ENCODE measurements around the gene DVL1. TPM values are rescaled to one million over a fixed set of nuclear protein-coding genes. Genes with fewer than 3 reads are reported as not detected.

The DVL1 gene
- total and polyA plus RNA-seq, 9 of the 15 experiments (the other 6 are each of a cell fraction or from before 2014, with no cell fraction given): 0.62 to 135 (median 24.3) TPM

- TF ChIP-seq SMARCB1 (IDR thresholded peaks at IDR 0.05; ENCODE audit: insufficient read length, low read depth) (no peak), NELFE (IDR thresholded peaks at IDR 0.05; ENCODE audit: insufficient read depth, insufficient read length) (no peak), POLR2AphosphoS5 (IDR thresholded peaks at IDR 0.05; ENCODE audit: control insufficient read depth, insufficient read depth, low read depth, low read length) (0 out of 2 replicates have a peak, but pooled peaks have one; percentile 4), ESRRA (IDR thresholded peaks at IDR 0.05; ENCODE audit: borderline replicate concordance, low read depth) (no peak), LEF1 (IDR thresholded peaks at IDR 0.05) (no peak), POLR2G (IDR thresholded peaks at IDR 0.05; ENCODE audit: low read depth, low read length) (peak; percentile 75), ZBTB43 (CRISPR knock-in tag; IDR thresholded peaks at IDR 0.05) (peak; percentile 9; the same call in 1 of the 2 replicates), KAT7 (CRISPR knock-in tag; IDR thresholded peaks at IDR 0.05; ENCODE audit: borderline replicate concordance) (0 out of 2 replicates have a peak, but pooled peaks have one; percentile 75), ZFP1 (CRISPR knock-in tag; IDR thresholded peaks at IDR 0.05) (no peak), CHD4 (IDR thresholded peaks at IDR 0.05; ENCODE audit: insufficient read depth, insufficient replicate concordance, low read depth, low read length, poor library complexity, severe bottlenecking) (no peak), CHAMP1 (IDR thresholded peaks at IDR 0.05) (no peak), ZNF174 (CRISPR knock-in tag; IDR thresholded peaks at IDR 0.05) (no peak)
- TF ChIP-seq, protein P1, sequence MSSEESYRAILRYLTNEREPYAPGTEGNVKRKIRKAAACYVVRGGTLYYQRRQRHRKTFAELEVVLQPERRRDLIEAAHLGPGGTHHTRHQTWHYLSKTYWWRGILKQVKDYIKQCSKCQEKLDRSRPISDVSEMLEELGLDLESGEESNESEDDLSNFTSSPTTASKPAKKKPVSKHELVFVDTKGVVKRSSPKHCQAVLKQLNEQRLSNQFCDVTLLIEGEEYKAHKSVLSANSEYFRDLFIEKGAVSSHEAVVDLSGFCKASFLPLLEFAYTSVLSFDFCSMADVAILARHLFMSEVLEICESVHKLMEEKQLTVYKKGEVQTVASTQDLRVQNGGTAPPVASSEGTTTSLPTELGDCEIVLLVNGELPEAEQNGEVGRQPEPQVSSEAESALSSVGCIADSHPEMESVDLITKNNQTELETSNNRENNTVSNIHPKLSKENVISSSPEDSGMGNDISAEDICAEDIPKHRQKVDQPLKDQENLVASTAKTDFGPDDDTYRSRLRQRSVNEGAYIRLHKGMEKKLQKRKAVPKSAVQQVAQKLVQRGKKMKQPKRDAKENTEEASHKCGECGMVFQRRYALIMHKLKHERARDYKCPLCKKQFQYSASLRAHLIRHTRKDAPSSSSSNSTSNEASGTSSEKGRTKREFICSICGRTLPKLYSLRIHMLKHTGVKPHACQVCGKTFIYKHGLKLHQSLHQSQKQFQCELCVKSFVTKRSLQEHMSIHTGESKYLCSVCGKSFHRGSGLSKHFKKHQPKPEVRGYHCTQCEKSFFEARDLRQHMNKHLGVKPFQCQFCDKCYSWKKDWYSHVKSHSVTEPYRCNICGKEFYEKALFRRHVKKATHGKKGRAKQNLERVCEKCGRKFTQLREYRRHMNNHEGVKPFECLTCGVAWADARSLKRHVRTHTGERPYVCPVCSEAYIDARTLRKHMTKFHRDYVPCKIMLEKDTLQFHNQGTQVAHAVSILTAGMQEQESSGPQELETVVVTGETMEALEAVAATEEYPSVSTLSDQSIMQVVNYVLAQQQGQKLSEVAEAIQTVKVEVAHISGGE (CRISPR knock-in tag; IDR thresholded peaks at IDR 0.05): peak in 2 of 3 experiments; percentile 50 to 84; a peak in 3 of 6 replicates
- TF ChIP-seq, protein P2, sequence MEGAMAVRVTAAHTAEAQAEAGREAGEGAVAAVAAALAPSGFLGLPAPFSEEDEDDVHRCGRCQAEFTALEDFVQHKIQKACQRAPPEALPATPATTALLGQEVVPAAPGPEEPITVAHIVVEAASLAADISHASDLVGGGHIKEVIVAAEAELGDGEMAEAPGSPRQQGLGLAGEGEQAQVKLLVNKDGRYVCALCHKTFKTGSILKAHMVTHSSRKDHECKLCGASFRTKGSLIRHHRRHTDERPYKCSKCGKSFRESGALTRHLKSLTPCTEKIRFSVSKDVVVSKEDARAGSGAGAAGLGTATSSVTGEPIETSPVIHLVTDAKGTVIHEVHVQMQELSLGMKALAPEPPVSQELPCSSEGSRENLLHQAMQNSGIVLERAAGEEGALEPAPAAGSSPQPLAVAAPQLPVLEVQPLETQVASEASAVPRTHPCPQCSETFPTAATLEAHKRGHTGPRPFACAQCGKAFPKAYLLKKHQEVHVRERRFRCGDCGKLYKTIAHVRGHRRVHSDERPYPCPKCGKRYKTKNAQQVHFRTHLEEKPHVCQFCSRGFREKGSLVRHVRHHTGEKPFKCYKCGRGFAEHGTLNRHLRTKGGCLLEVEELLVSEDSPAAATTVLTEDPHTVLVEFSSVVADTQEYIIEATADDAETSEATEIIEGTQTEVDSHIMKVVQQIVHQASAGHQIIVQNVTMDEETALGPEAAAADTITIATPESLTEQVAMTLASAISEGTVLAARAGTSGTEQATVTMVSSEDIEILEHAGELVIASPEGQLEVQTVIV (CRISPR knock-in tag; IDR thresholded peaks at IDR 0.05; ENCODE audit: borderline replicate concordance): no peak
Observed at GRCh38 chr1:1309251-1310108, 39.7 kb downstream of the DVL1 start (continued).
